Epithelial cell of prostate (primary cell): ENCODE results near the gene TNFAIP8.

Source experiments
- DNase-seq: peaks from one replicate; pipeline ENCODE4 v3.0.0-alpha.2; 2011; ENCODE audit warnings: low read depth, low spot score
- H3K27ac ChIP-seq: fragments of 450-650 bp; 2 replicates; pipeline ENCODE4 v1.5.1; 2017; ENCODE audit warnings: mild to moderate bottlenecking

TNFAIP8 gene

DNA sequence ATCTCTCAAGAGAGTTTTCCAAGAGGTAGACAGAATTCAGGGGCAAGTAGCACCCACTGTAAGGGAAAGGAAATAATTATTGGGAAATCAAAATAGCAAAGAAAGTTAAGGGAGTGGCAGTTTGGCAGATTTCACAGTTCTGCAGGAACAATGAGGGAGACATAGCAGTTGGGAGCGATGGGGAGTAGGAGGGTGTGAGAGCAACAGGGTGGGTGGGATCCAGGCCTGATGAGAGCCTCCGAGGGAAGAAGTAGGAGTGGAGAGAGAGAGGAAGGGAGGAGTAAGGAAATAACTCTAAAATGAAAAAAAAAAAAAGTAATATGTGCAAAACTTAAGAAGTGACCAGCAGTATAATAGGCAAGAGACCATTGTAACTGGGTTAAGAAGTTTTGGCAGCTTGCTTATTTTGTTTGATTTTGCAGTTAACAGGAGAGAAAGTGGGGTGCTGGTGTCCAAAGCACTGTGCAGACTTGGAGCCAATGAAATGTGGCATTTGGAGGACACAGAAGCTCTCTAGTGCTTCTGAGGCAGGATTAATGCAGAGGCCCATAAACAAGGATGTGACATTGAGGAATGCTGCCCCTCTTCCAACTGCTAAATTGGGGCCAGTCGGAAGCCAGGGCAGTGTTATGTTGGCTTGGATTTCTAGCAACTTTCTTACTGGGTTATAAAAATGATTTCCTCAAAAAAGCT, 10.2 kb downstream of the TNFAIP8 start:
- H3K27ac ChIP-seq: peak overlapping the region; percentile 68

DNA sequence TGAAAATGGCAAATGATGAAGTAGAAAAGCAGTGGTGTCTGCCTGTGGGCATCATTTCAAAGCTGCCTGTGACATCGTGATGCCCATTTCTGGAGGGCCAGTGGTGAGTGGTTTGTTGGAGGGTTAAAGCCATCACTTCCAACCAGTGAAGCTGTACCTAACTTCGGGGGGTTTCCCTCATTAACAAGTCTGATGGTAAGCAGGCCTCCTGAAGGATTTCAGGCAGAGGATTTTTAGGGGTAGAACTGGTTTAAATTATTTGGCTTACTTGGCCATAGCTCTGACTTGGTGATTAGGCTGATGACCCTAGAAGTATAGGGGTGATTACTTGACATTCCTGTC, 10.7 kb downstream of the TNFAIP8 start:
- H3K27ac ChIP-seq: peak overlapping the region; percentile 68

More for the DNA sequence above, 10.2 kb downstream of the TNFAIP8 start:
- no peak for DNase-seq

DNA sequence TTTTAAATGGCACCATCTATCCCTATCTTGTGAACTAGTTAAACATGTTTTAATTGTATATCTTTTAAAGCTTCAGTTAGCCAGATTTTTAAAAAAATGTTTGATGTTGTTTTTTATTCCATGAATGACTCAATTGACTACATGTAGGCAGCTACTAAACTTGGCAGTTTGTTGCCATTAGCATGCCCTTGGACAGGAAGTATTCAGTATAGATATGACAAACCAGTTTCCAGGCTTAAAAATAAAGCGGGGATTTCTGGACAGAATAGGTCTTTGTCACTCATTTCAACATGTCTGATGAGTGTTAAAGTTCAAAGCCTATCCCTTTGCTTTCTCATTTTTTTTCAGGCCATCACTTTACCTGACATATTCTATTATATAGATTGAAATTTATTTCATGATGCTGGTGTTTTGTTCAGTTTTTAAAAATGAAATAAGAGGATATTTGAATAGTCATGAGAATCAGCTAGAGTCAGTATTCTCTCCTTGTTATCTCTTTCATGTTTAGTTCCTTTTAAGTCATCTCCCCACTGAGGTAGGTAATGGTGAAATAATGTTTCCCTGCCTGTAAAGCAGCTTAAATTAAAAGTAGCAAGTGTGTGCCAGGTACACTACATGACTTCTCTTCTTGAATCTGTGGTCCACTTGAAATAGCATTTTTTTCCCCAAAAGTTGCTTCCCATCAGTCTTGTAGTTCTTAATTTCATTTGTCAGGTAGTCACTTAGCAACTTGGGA, 11.9 kb downstream of the TNFAIP8 start:
- DNase-seq: no peak
- H3K27ac ChIP-seq: peak overlapping the region; percentile 68

More for the DNA sequence above, 10.7 kb downstream of the TNFAIP8 start:
- DNase-seq: no peak

DNA sequence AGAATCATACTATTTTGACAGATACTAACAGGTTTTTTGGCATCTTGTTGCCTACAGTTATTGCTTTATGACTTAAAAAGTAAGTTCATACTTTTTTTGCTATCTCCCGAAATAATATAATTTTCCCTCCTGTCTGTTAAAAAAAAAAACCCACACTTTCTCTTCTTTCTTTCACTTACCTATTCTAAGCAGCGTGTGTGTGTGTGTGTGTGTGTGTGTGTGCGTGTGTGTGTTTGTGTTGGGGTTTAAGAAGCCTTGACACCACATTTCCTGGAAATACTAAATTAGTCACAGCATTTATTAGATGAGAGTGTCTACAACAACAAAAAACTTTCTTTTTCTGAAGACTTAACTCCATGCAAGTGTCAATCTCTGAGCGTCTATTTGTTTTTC, 12.4 kb downstream of the TNFAIP8 start:
- peak overlapping the region; percentile 68 for H3K27ac ChIP-seq
- no peak for DNase-seq

DNA sequence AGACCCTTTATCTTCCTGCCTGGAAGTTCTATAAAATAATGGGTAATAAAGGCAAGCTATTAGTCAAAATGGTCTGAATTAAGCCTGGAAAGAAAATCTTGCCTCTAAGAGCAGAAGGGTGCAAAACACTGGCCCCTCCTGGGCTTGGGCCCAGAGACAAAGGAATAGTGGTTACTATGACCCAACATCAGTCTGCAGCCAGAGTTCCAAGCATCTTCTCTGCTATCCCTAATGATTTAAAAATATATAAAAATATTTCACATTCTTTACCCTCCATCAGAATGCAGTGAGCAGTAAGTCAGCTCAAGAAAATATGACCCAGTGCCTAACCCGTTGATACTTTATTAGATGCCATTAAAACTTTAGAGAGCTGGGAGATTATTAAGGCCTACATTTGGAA, 14.7 kb downstream of the TNFAIP8 start:
- no peak overlapping the region for H3K27ac ChIP-seq
- no peak for DNase-seq

DNA sequence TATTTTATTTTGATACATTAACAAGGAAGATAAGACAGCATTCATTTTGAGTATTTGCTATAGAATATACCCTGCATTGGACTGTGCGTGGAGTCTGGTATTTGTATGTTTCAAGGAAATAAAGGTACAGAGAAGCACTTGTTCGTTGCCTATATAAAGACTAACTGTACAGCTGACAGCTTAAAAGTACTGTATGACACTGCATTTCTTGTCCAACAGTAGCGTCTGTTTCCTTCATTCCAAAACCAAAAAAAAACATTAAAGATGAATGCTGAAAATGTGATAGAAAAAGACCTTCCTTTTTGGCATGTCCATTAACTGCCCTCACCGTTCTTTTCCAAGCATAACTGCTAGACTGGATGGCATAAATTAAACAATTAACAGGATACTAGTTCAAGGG, 15.3 kb downstream of the TNFAIP8 start:
- no peak for DNase-seq
- H3K27ac ChIP-seq: no peak overlapping the region

DNA sequence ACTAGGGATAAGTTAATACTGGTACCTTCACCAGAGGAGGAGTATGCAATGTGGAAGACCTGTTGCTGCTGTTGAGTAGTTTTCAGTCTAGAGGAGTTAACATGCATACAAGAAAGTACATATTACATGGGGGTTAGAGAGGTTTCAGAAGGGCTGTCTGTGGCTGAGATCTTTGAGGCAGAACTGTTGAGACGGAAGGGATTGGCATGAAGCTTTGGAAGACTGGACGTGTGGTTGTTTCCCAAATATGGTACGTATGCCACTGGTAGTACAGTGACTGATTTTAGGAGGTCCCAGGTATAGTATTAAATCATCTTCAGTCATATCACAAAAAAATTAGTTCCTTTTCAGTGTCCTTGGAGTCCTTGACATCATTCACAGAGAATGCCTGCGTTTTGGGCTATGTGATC, 17.6 kb downstream of the TNFAIP8 start:
- no peak for DNase-seq
- H3K27ac ChIP-seq: no peak overlapping the region

DNA sequence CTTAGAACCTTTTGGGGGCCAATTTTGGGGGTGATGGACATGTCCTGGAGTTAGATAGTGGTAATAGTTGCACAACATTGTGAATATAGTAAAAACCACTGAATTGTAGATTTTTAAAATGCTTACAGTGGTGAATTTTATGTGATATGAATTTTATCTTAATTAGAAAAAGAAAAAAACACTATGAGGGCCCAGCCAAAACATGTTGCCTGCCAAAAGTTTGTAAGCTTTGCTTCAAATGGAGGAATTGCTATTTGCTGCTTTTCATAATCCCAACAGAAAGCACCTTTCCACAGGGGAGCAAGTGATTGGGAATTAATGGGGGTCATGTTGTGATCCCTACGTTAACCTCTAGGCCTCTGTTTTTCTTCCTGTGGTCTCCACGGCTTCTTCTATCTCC, 19.1 kb downstream of the TNFAIP8 start:
- no peak for DNase-seq
- no peak overlapping the region for H3K27ac ChIP-seq

DNA sequence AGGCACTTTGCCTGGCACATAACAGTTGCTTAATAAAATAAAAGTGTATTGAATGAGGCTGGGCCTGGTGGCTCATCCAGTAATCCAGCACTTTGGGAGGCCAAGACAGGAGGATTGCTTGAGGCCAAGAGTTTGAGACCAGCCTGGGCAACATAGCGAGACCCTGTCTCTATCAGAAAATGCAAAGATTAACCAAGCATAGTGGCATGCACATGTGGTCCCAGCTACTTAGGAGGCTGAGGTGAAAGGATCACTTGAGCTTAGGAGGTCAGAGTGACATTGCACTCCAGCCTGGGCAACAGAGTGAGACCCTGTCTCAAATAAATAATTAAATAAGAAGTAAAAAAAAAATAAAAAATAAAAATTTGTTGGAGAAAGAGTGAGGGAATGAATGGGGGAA, 21.2 kb downstream of the TNFAIP8 start:
- no peak for DNase-seq
- H3K27ac ChIP-seq: no peak overlapping the region

DNA sequence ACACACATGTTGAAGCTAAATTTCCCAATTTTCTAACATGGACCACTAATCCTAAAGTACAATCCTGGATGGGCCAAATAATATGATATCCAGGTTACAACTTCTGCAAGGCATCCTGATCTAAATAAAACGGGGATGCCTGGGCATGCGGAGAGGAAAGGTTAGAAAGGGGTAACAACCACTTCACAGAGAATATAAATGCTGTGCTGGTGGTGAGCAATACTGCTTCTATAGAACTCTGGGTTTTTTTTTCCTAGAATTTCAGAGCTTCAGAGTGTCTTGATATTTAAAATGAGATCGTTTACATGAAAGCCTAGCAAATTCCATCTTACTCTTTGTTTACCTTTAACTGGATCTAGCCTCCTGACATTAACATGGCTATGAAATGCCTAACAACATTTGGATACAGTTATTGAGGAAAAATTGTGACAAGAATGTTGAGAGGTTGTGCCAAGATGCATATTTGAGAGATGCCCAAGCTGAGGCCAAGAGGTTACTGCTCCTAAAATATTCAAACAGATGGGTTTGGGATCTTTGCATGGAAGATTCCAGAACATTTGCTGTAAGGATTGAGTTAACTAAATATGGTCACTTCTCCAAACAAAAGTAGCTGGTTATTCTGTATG, 22.4 kb downstream of the TNFAIP8 start:
- DNase-seq: no peak
- H3K27ac ChIP-seq: no peak overlapping the region

DNA sequence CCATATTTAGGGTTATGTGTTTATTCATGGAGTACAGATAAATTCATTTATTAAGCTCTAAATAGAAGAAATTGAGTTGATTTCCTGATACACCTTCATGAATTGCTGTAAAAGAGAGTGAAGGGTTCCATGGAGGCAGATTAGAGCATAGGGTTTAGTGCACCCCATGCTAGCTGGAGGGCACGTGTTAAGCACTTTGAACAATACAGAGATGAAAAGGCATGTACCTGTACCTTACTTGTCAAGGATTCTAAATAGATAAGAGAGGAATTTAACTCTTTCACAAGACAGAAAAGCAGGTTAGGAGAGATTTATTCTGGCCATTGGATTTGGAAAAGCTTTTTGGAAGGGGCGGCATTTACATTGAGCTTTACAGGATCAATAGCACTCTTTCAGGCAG, 23.3 kb downstream of the TNFAIP8 start:
- no peak for DNase-seq
- H3K27ac ChIP-seq: no peak overlapping the region

DNA sequence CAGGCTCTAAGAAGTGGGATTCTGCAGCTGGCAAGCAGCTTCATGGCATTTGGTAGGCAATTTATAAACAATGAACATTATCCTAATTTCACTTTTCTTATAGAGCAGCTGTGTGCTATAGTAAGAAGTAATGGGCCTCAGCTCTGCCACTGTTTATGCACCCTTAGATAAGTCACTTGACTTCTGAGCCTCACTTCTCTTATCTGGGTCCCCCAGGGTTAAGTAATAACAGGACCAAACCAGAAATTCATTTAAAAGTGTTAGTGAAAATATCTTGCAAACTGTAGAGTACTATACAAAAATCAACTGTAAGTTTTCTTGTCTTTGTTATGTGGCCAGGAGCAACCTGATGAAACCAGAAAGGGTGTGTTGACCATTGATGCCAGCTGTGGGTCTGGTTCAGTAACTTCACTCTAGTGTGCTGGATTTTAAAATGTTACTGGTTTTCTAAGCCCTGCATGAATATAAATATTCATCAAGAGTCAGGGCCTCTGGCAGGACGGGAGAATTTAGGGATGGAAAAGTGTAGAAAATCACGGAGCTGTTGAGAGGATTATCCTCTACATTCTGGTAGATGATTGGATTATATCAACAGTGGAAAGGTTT, 24.2 kb downstream of the TNFAIP8 start:
- DNase-seq: no peak
- no peak overlapping the region for H3K27ac ChIP-seq

DNA sequence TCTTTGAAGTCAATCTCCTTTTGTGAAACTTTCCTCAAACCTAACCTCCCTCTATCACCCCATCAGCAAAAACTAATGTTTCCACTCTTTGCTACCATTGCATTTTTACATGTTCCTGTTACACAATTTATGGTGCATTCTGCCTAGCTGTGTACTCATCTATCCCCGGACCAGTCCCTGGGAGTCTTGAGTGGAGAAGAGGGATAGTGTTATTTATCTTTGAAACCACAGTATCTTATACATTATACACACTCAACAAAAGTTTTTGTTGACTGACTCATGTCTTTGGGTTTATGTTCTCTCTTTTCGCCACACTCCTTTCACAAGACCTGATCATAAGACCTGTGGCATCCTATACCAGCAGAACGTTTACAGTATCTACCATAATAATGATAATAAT, 26.4 kb downstream of the TNFAIP8 start:
- H3K27ac ChIP-seq: no peak overlapping the region
- DNase-seq: no peak

DNA sequence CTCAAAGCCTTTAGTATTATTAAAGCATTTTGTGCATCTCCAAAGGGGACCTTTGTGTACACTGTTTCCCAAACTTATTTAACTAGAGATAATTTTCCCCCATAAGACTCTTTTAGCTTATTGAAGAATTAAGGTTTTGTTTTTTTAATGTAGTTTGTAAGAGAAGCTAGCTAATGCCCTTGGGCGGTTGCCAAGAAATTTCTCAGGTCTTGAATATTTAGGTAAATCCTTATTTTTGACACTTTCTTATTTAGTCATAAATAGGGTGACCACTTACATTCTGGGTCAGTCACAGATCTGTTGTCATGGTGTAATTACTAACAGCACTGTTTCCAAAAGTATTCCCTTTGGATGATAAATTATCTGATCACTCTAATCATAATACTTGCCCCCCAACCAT, 27.2 kb downstream of the TNFAIP8 start:
- DNase-seq: no peak
- H3K27ac ChIP-seq: no peak overlapping the region

DNA sequence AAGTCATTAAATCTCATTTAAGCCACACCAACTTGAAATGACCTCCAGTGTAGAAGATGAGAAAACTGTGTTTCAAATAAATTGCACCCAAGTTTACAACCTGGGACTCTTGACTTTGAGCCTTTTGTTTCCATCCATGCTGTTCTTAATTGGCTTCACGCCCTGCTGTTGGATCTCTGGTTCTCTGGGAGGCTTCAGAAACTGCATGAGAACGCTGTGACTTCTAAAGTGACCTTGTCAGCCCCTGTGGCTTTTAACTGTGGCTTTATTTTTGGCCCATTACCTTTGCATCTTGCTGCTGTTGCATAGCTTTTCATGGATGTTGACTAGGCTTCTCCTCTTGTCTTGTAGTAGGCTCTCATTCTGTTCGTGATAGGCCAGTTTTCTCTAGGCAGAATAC, 29.3 kb downstream of the TNFAIP8 start:
- DNase-seq: no peak
- H3K27ac ChIP-seq: no peak overlapping the region

DNA sequence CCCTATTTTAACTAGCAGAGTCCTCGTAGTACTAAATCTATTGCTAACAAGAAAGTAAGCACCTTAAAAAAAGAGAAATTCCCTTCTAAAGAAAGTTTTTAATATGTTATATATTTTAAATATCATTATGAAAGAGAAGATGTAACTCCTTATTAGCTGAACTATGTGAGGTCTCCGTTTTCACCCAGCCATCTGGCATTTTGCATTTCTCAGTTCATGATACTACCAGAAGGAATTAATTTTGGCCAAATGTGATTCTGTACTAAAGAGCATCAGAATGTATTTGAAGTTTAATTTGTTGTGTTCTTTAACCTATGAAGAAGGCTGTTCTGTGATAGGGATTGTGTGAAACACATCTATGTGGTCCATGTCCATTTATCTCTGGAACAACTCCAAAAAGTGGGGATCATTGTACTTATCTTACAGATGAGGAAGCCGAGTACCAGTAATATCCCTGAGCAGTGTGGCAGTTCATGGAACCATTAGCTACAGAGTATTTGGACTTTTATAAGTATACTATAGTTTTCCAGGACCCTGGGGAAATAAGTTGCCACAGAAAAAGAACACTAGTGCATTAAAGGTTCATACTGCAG, 29.8 kb downstream of the TNFAIP8 start:
- no peak for DNase-seq
- H3K27ac ChIP-seq: no peak overlapping the region

DNA sequence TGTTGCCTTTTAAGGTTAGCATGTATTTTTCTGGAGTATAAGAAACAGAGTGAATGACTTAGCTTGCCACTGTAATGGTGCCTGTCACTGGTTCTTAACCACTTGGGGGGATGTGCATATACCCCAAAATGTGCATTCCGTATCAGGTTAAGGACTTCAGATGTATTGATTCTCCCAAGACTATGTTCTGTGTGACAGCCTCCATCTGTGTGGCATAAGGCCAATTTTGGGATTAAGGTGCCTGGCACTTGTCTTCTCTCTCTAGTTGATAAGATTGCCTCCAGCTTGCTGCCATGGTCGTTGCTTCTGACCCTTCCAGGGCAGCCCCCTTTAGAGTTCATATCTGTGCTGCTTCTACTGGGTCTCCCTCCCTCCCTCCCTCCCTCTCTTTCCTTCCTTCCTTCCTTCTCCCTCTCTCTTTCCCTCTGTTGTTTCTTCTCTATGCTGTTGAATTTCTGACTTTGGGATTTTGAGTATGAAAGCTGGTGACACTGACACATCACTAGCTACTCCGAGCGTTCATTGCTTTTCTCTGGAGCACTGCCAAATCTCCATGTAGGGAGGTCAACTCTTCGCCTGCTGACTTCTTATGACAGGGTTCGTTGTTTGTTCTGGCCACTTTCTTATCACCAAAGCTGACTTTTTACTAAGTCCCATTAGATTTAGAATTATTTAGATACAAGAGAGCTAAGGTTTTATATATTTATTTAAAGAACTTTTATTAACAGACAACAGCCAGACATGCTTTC, 31.0 kb downstream of the TNFAIP8 start:
- H3K27ac ChIP-seq: peak overlapping the region; percentile 71
- no peak for DNase-seq

DNA sequence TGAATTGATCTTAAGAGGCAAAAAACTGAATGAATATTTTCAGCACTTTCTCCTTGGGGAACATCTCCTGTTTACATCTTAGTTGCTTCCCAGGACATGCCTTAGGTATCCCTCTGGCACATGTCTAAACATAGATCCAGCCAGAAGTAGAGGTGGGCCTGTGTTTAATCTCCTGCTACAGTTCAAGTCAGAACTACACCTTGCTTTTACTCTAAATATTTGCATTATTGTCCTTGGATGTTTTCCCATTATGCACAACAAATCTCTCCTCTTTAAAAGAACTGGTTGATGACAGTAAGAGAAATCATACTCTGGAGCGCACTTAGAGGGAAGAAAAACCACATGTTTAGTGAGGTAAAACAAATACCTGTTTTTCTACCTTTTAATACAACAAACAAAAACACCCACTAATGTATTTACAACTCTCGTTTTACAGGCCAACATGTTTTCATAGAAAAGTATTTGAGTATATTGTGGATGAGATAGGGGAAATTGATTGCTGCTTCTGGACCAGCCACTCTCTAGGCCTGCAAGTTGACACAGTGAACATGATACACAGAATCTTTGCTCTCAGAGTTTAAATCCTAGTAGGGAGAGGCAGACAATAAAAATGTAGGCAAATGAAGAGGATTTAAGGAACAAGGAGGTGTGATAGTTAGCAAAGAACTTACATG, 32.3 kb downstream of the TNFAIP8 start:
- no peak for DNase-seq
- H3K27ac ChIP-seq: peak overlapping the region; percentile 71

DNA sequence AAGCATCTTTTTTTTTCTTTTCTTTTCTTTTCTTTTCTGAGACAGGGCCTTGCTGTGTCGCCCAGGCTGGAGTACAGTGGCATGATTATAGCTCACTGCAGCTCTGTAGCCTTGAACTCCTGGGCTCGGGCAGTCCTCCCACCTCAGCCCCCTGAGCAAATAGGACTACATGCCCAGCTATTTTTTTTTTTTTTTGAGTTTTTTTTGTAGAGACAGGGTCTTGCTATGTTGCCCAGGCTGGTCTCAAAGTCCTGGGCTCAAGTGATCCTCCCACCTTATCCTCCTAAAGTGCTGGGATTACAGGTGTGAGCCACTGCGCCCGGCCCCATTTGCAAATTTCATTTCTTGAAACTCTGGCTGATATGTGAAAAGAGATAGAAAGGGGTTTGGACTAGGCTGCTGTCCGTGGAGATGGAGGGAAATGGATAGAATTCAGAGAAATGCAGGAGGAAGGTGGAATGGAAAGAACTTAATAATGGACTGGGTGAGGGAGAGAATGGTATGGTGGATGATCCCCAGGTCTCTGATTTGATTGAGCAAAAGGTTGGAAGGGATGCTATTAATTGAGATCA, 32.9 kb downstream of the TNFAIP8 start:
- no peak for DNase-seq
- peak overlapping the region; percentile 71 for H3K27ac ChIP-seq
